Measurements from ENCODE around the gene NTNG2.

DNA sequence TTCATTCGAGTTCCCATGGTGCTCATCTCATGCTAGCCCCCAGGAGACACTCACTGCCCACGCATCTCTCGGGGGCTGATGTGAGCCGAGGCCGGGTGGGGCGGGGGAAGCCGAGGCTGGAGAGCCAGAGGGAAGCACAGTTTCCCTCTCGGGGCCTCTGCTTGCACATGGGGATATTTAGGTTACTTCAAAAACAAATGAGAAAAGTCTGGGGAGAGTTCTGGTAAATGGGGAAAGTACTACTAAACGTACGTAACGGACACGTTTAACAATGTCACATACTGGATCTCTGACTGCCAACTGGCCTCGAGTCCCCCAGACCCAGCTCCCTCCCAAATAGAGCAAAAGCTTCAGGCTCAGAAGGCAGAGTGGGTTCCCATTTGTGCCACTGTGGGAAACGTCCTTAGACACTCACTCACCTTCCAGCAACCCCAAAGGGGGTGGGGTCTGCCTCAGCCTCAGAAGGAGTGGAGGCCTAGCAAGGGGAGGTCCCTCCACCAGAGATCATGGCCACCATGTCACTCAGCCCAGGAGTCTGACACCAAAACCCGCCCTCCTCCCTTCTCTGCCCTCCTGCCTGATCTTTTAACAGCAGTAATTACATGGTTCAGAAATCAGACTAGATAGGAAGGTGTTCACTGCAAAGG is 33.8 kb upstream of the NTNG2 start:
- TF ChIP-seq POLR2A (IDR thresholded peaks at IDR 0.05; ENCODE audit: low read depth, low read length) (no peak), POLR2AphosphoS5 (IDR thresholded peaks at IDR 0.05; ENCODE audit: low read depth, low read length) (no peak), TAF1 (IDR thresholded peaks at IDR 0.05; ENCODE audit: borderline replicate concordance, low read depth, low read length) (no peak)
